ENCODE data around the gene RHEB. TPM values are rescaled to one million over a fixed set of nuclear protein-coding genes. Genes with fewer than 3 reads are reported as not detected.

RHEB gene
- total and polyA plus RNA-seq, 2 experiments from 2014 or later = 101 to 239 TPM

- Histone ChIP-seq H3K4me2 (no peak overlapping the region), H4K20me1 (replicated peaks; ENCODE audit: insufficient read depth) (no peaks in the 10 kb centered on the region), H3K4me1 (ENCODE audit: insufficient read depth) (no peaks in the 10 kb centered on the region), H3K27ac (ENCODE audit: low read depth) (no peak overlapping the region), H3K27me3 (ENCODE audit: insufficient read depth) (no peaks in the 10 kb centered on the region), H3K9me2 (ENCODE audit: insufficient read depth) (no peaks in the 10 kb centered on the region), H3F3A (replicated peaks; ENCODE audit: low read depth) (no peaks in the 10 kb centered on the region), H3K4me3 (no peak overlapping the region), H3K36me3 (ENCODE audit: insufficient read depth) (no peaks in the 10 kb centered on the region; the same call in none of the 2 replicates), H3K79me2 (replicated peaks; ENCODE audit: insufficient read depth) (no peaks in the 10 kb centered on the region), H2AFZ (no peak overlapping the region)
- no peak for ATAC-seq
- Mint-ChIP-seq H3K36me3 (ENCODE audit: low read depth) (no peaks in the 10 kb centered on the region), H3K27me3 (ENCODE audit: insufficient read depth, low read depth, poor library complexity) (no peaks in the 10 kb centered on the region), H3K9me3 (no peaks in the 10 kb centered on the region), H3K4me1 (no peaks in the 10 kb centered on the region), H3K4me3 (no peak overlapping the region), H3K27ac (no peak overlapping the region)
- DNase-seq (ENCODE audit: low spot score) = no peak
- TF ChIP-seq POLR2AphosphoS5 (IDR thresholded peaks at IDR 0.05; ENCODE audit: low read depth) = no peak
- TF ChIP-seq CTCF (conservative IDR thresholded peaks at IDR 0.05; ENCODE audit: low read depth in 2 of 2) = no peak
- TF ChIP-seq NANOG (IDR thresholded peaks at IDR 0.05; ENCODE audit: borderline replicate concordance) = no peak
- TF ChIP-seq EZH2phosphoT487 (IDR thresholded peaks at IDR 0.05; ENCODE audit: unreplicated experiment) = no peak
Measured at GRCh38 chr7:151559557-151560183, 40.0 kb upstream of the RHEB start.

GRCh38 chr7:151558575-151558974 lies 38.9 kb upstream of the RHEB start:
- H3F3A ChIP-seq (replicated peaks; ENCODE audit: low read depth) = no peaks in the 10 kb centered on the region
- H3K4me3 ChIP-seq = no peak overlapping the region
- no peaks in the 10 kb centered on the region for H3K27me3 ChIP-seq (ENCODE audit: insufficient read depth)
- H3K27ac ChIP-seq (ENCODE audit: low read depth) = no peak overlapping the region
- Mint-ChIP-seq H3K9me3 (no peaks in the 10 kb centered on the region), H3K27me3 (ENCODE audit: insufficient read depth, low read depth, poor library complexity) (no peaks in the 10 kb centered on the region), H3K4me1 (peaks cover 8% of the 10 kb centered on the region), H3K4me3 (no peak overlapping the region), H3K36me3 (ENCODE audit: low read depth) (no peaks in the 10 kb centered on the region), H3K27ac (no peak overlapping the region)
- no peaks in the 10 kb centered on the region; the same call in none of the 2 replicates for H3K36me3 ChIP-seq (ENCODE audit: insufficient read depth)
- no peak for ATAC-seq
- H3K4me2 ChIP-seq = no peak overlapping the region
- H3K9me2 ChIP-seq (ENCODE audit: insufficient read depth) = no peaks in the 10 kb centered on the region
- H4K20me1 ChIP-seq (replicated peaks; ENCODE audit: insufficient read depth) = no peaks in the 10 kb centered on the region
- no peaks in the 10 kb centered on the region for H3K4me1 ChIP-seq (ENCODE audit: insufficient read depth)
- no peak for DNase-seq (ENCODE audit: low spot score)
- H3K79me2 ChIP-seq (replicated peaks; ENCODE audit: insufficient read depth) = no peaks in the 10 kb centered on the region
- TF ChIP-seq ZNF331 (CRISPR knock-in tag; IDR thresholded peaks at IDR 0.05; ENCODE audit: low read depth) (no peak), JUNB (IDR thresholded peaks at IDR 0.05; ENCODE audit: unreplicated experiment) (no peak)
- H2AFZ ChIP-seq = no peak overlapping the region

GRCh38 chr7:151556592-151556991 lies 36.9 kb upstream of the RHEB start:
- no peak overlapping the region for H3K4me3 ChIP-seq
- Mint-ChIP-seq H3K36me3 (ENCODE audit: low read depth) (no peaks in the 10 kb centered on the region), H3K4me3 (no peak overlapping the region), H3K9me3 (no peaks in the 10 kb centered on the region), H3K27ac (no peak overlapping the region), H3K27me3 (ENCODE audit: insufficient read depth, low read depth, poor library complexity) (peaks cover 3% of the 10 kb centered on the region), H3K4me1 (peaks cover 24% of the 10 kb centered on the region)
- no peak overlapping the region for H3K4me2 ChIP-seq
- no peak overlapping the region for H2AFZ ChIP-seq
- ATAC-seq (no peak), DNase-seq (ENCODE audit: low spot score) (no peak)
- H3K4me1 ChIP-seq (ENCODE audit: insufficient read depth) = no peaks in the 10 kb centered on the region
- H3K27ac ChIP-seq (ENCODE audit: low read depth) = no peak overlapping the region
- no peaks in the 10 kb centered on the region for H3K79me2 ChIP-seq (replicated peaks; ENCODE audit: insufficient read depth)
- H3K27me3 ChIP-seq (ENCODE audit: insufficient read depth) = no peaks in the 10 kb centered on the region
- H3K36me3 ChIP-seq (ENCODE audit: insufficient read depth) = no peaks in the 10 kb centered on the region; the same call in none of the 2 replicates
- H3F3A ChIP-seq (replicated peaks; ENCODE audit: low read depth) = no peaks in the 10 kb centered on the region
- TF ChIP-seq EZH2 (IDR thresholded peaks at IDR 0.05; ENCODE audit: low read depth, unreplicated experiment) = no peak
- TF ChIP-seq ZNF331 (CRISPR knock-in tag; IDR thresholded peaks at IDR 0.05; ENCODE audit: low read depth) = no peak
- no peak for TF ChIP-seq NANOG (IDR thresholded peaks at IDR 0.05; ENCODE audit: borderline replicate concordance)
- TF ChIP-seq CTCF (conservative IDR thresholded peaks at IDR 0.05; ENCODE audit: low read depth in 2 of 2) = no peak
- TF ChIP-seq JUNB (IDR thresholded peaks at IDR 0.05; ENCODE audit: unreplicated experiment) = no peak
- TF ChIP-seq POLR2AphosphoS5 (IDR thresholded peaks at IDR 0.05; ENCODE audit: low read depth) = no peak
- TF ChIP-seq ZNF114 (CRISPR knock-in tag; IDR thresholded peaks at IDR 0.05) = no peak
- H4K20me1 ChIP-seq (replicated peaks; ENCODE audit: insufficient read depth) = no peaks in the 10 kb centered on the region
- H3K9me2 ChIP-seq (ENCODE audit: insufficient read depth) = no peaks in the 10 kb centered on the region

All from GM23338 (cell line).